ENCODE measurements around the gene CEP192. TPM values are rescaled to one million over a fixed set of nuclear protein-coding genes. Genes with fewer than 3 reads are reported as not detected.

Gene CEP192
- total and polyA plus RNA-seq, 2 of the 4 experiments (the other 2 are of a cell fraction): 17.2 to 29.0 TPM

DNA sequence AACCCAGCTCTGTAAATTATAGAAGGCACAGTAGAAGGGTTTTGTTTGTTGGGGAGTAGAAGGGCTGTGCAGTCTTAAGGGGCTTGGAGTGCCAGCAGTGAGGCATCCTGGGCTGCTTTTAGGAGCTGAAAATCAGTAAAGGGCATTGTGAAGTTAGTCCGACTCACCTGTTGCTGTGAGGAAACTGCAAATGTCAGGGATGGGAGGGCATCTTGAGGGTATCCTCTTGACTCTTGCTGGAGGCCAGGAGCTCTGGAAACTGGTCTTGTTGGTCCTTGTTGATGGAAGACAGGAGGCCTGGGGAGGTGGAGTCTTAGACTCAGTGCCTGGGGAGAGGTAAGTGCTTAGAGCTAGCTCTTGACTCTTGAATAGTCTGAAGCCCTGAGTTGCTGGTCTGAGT, 14.1 kb downstream of the CEP192 start:
- peaks cover 4% of the 10 kb centered on the region; the same call in 1 of the 2 replicates for H4K20me1 ChIP-seq (ENCODE audit: insufficient read depth, low read length)
- TF ChIP-seq NFE2L2 (IDR thresholded peaks at IDR 0.05; ENCODE audit: low read depth, low read length) (no peak), MAZ (IDR thresholded peaks at IDR 0.05; ENCODE audit: borderline replicate concordance, low read depth, low read length) (no peak), MXI1 (IDR thresholded peaks at IDR 0.05; ENCODE audit: borderline replicate concordance, low read depth, low read length) (no peak), CEBPB (IDR thresholded peaks at IDR 0.05; ENCODE audit: low read depth, low read length) (no peak), SMC3 (IDR thresholded peaks at IDR 0.05; ENCODE audit: low read depth, low read length) (no peak), POLR2A (IDR thresholded peaks at IDR 0.05; ENCODE audit: low read depth, low read length) (no peak), MAFK (IDR thresholded peaks at IDR 0.05; ENCODE audit: low read depth, low read length) (no peak), FOS (IDR thresholded peaks at IDR 0.05; ENCODE audit: low read depth, low read length) (no peak), BHLHE40 (IDR thresholded peaks at IDR 0.05; ENCODE audit: low read depth, low read length) (no peak), RCOR1 (IDR thresholded peaks at IDR 0.05; ENCODE audit: insufficient replicate concordance, low read length) (no peak)
- TF ChIP-seq, protein P1, sequence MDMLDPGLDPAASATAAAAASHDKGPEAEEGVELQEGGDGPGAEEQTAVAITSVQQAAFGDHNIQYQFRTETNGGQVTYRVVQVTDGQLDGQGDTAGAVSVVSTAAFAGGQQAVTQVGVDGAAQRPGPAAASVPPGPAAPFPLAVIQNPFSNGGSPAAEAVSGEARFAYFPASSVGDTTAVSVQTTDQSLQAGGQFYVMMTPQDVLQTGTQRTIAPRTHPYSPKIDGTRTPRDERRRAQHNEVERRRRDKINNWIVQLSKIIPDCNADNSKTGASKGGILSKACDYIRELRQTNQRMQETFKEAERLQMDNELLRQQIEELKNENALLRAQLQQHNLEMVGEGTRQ (IDR thresholded peaks at IDR 0.05; ENCODE audit: low read depth, low read length): no peak
- TF ChIP-seq, protein P2, sequence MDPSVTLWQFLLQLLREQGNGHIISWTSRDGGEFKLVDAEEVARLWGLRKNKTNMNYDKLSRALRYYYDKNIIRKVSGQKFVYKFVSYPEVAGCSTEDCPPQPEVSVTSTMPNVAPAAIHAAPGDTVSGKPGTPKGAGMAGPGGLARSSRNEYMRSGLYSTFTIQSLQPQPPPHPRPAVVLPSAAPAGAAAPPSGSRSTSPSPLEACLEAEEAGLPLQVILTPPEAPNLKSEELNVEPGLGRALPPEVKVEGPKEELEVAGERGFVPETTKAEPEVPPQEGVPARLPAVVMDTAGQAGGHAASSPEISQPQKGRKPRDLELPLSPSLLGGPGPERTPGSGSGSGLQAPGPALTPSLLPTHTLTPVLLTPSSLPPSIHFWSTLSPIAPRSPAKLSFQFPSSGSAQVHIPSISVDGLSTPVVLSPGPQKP (IDR thresholded peaks at IDR 0.05; ENCODE audit: borderline replicate concordance, low read depth, low read length): no peak
- H3K79me1 ChIP-seq (ENCODE audit: low read depth in 1 of 2, low read length in 2 of 2): peaks cover 32 to 39% of the 10 kb centered on the region in 2 experiments
- no peaks in the 10 kb centered on the region for H3K4me1 ChIP-seq (ENCODE audit: control insufficient read depth, insufficient read depth, low read length)
- no peaks in the 10 kb centered on the region for H3K9me3 ChIP-seq (ENCODE audit: control insufficient read depth, insufficient read depth, low read length)
- H4K8ac ChIP-seq (ENCODE audit: low read depth in 2 of 2, low read length in 2 of 2): no peak overlapping the region
- no peak overlapping the region for H3K56ac ChIP-seq (ENCODE audit: extremely low read depth, insufficient read depth, low read length)
- intact Hi-C loops (cut with micrococcal nuclease): loop anchor here (10.0 kb wide), 1 partner anchor 530 kb away; no protein-coding TSS in a partner anchor
- H3K18ac ChIP-seq (ENCODE audit: low read depth, low read length): no peak overlapping the region
- 100% methylated on average over 1 of the region's 1 CpG; no CpG with 5 or more reads in 1 of the 2 experiments for WGBS, 2 experiments (ENCODE audit: extremely low coverage in 2 of 2, insufficient read length in 1 of 2)
- H3K9me1 ChIP-seq (ENCODE audit: insufficient read depth, low read length): peaks cover 11% of the 10 kb centered on the region; the same call in 1 of the 2 replicates
- H3K14ac ChIP-seq (replicated peaks; ENCODE audit: low read depth, low read length): no peak overlapping the region
- no peak overlapping the region for H3K27ac ChIP-seq (ENCODE audit: insufficient read depth, low read length)
- no peak overlapping the region for H2AK5ac ChIP-seq (ENCODE audit: low read depth, low read length)
- dilution Hi-C loops (cut with HindIII; ENCODE audit: low sequenced_read_pairs, unreplicated experiment): no loop called here
- H2BK20ac ChIP-seq (ENCODE audit: low read depth, low read length): no peak overlapping the region
- DNase-seq (no peak), ATAC-seq (ENCODE audit: low read depth) (no peak)
- H3K4me2 ChIP-seq (ENCODE audit: low read depth, low read length): no peak overlapping the region
- no peak overlapping the region for H2BK15ac ChIP-seq (ENCODE audit: low read depth, low read length)
- in situ Hi-C loops (cut with MboI; ENCODE audit: low sequenced_read_pairs): loop anchor here (25.0 kb wide), 1 partner anchor 632 kb away; no protein-coding TSS in a partner anchor
- no peak overlapping the region for H3K23ac ChIP-seq (ENCODE audit: low read depth, low read length)
- no peak overlapping the region for H2BK5ac ChIP-seq (ENCODE audit: low read depth, low read length, poor library complexity, severe bottlenecking)
- no TSS peak for BruUV-seq (replicated peaks)
- ChIA-PET POLR2A (ENCODE audit: unreplicated experiment) (no interaction called here), CTCF (interaction anchor here (2.2 kb wide), 1 partner anchor 154 kb away, joined by 8 read pairs; no protein-coding TSS in a partner anchor)
- no peak overlapping the region for H3K4me3 ChIP-seq (ENCODE audit: insufficient read depth, low read depth, low read length)
- no peak overlapping the region for H3K4ac ChIP-seq (ENCODE audit: low read depth, low read length)
- H2AFZ ChIP-seq (replicated peaks; ENCODE audit: low read length, poor library complexity): no peak overlapping the region
- no peak overlapping the region for H3K9ac ChIP-seq (ENCODE audit: low read depth, low read length)
- H3K36me3 ChIP-seq (ENCODE audit: control insufficient read depth, insufficient read depth, low read length): peaks cover 13% of the 10 kb centered on the region
- no peak overlapping the region for H2BK120ac ChIP-seq (ENCODE audit: low read depth, low read length)
- no peak overlapping the region for H4K91ac ChIP-seq (ENCODE audit: insufficient read depth, low read depth, low read length)
- no peak overlapping the region for H2AK9ac ChIP-seq (replicated peaks; ENCODE audit: low read depth, low read length, poor library complexity)
- no peak overlapping the region for H4K5ac ChIP-seq (ENCODE audit: low read depth, low read length)
- no peaks in the 10 kb centered on the region for H3K27me3 ChIP-seq (ENCODE audit: control insufficient read depth, insufficient read depth, low read length)

All from IMR-90 (cell line).